Right lobe of liver (tissue), 6 donors: ENCODE data around the gene PC. TPM values are rescaled to one million over a fixed set of nuclear protein-coding genes. Genes with fewer than 3 reads are reported as not detected.

Source experiments
- ATAC-seq, 4 donors: fragments of 200-7000 bp; cut with Tn5 transposase; one replicate each; pipeline ENCODE4 v1.9.1; 2020; ENCODE audit warnings: mild to moderate bottlenecking in 4 of 4, moderate library complexity in 4 of 4
- DNase-seq, 3 donors: peaks; one replicate each; pipeline ENCODE4 v3.0.0-alpha.2; 2020
- H3K27ac ChIP-seq, 3 donors: fragments of 200-600 bp; one replicate each; pipeline ENCODE4 v1.8.0; 2022
- H3K27me3 ChIP-seq, 2 donors: fragments of 200-600 bp; one replicate each; pipeline ENCODE4 v1.8.0; 2022
- H3K36me3 ChIP-seq, 4 donors: fragments of 200-600 bp; sonication (generic) in 1 of 4; one replicate each; pipeline versions ENCODE4 v1.5.1 to v1.8.0; 2017 to 2022; ENCODE audit warnings: control low read depth in 1 of 4
- H3K4me1 ChIP-seq, 4 donors: fragments of 200-600 bp; sonication (generic) in 1 of 4; one replicate each; pipeline versions ENCODE4 v1.5.1 to v1.8.0; 2017 to 2022; ENCODE audit warnings: control low read depth in 1 of 4
- H3K4me3 ChIP-seq, 3 donors: fragments of 200-600 bp; one replicate each; pipeline ENCODE4 v1.8.0; 2022
- H3K9me3 ChIP-seq, 4 donors: fragments of 200-600 bp; sonication (generic) in 1 of 4; one replicate each; pipeline versions ENCODE4 v1.5.1 to v1.8.0; 2017 to 2022; ENCODE audit warnings: control low read depth in 1 of 4
- POLR2A ChIP-seq: fragments of 450-650 bp; IDR thresholded peaks from one replicate; pipeline ENCODE4 v1.6.1; 2017; ENCODE audit warnings: antibody characterized with exemption, mild to moderate bottlenecking
- WGBS: methylation state at CpG from one replicate; pipeline ENCODE4 v1.1.6; 2018; ENCODE audit warnings: low coverage, low lambda C conversion rate; ENCODE audit not compliant: insufficient coverage; ENCODE audit errors: missing lambda C conversion rate; 5-methylcytosine and 5-hydroxymethylcytosine counted together
- intact Hi-C, 2 donors: fragments of 100-400 bp; cut with DNase I; formaldehyde crosslinking; loops; one replicate each; pipeline versions ENCODE4 v1.11.2 to v1.14.1; 2022
- total RNA-seq, 6 experiments: library from RNA; depleted of rRNA in 2 of 6; stranded (reverse); fragments of >200 nt in 2 of 6; fragmentation: NEBNext Ultra II Directional in 3 of 6; extraction: Animal tissue kit (Norgen Biotek cat#: 25700) in 3 of 6; gene quantifications; one replicate each; pipeline versions ENCODE4 v1.1.0 to v1.2.4, GENCODE V29; 2016 to 2023
- TF ChIP-seq, protein P1 (sequence below), 4 donors: fragments of 200-600 bp in 3 of 4; fragments of 450-650 bp in 1 of 4; IDR thresholded peaks; one replicate each; pipeline versions ENCODE4 v1.5.1 to v1.8.0; 2016 to 2022; ENCODE audit warnings: antibody characterized with exemption in 4 of 4, mild to moderate bottlenecking in 2 of 4
- donor health status: DM: no; HTN: yes; CAD: no.
- donor health status: DM: no; HTN: no; CAD: no.
- donor health status: DM: no; HTN: no; CAD: no.
- donor health status: DM: no; HTN: yes; CAD: no.
- donor health status: DM: no; HTN: yes; CAD: no.

PC gene
- total RNA-seq, 6 experiments from 2014 or later, result 265 to 457 (median 317) TPM

DNA sequence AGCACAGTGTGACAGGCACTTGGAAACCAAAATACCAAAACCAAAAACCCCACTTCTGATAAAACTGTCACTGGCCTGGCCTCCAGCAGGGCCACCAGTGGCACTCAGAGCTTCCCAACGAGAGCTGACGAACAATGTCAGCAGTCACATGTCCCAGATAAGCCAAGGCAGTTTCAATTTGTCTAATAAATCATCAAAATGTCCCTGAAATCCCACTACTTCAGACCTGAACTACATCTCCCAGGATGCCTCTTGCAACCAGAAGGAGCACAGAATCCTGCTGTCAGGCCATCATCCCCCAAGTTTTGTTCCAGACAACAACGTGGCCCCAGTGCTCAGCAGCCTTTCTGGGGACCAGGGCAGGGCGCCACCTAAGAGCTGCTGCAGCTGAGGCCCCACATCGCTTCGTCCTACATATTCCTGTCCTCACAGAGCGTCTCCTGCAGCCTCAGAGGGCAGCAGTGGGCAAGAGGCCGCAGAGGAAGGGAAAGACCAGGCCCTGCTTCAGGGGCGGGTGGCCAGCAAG lies 76.2 kb downstream of the PC start:
- intact Hi-C loops, result no loop called here
- Histone ChIP-seq H3K4me3 (no peak overlapping the region), H3K27me3 (no peaks in the 10 kb centered on the region), H3K9me3 (no peaks in the 10 kb centered on the region), H3K27ac (peak overlapping the region in 1 of 3 donors; percentile 8), H3K36me3 (no peaks in the 10 kb centered on the region), H3K4me1 (peaks cover 0 to 93% (median 33%) of the 10 kb centered on the region in 4 donors)
- 76% methylated on average over 5 of the region's 9 CpGs for WGBS
- TF ChIP-seq, protein P1, sequence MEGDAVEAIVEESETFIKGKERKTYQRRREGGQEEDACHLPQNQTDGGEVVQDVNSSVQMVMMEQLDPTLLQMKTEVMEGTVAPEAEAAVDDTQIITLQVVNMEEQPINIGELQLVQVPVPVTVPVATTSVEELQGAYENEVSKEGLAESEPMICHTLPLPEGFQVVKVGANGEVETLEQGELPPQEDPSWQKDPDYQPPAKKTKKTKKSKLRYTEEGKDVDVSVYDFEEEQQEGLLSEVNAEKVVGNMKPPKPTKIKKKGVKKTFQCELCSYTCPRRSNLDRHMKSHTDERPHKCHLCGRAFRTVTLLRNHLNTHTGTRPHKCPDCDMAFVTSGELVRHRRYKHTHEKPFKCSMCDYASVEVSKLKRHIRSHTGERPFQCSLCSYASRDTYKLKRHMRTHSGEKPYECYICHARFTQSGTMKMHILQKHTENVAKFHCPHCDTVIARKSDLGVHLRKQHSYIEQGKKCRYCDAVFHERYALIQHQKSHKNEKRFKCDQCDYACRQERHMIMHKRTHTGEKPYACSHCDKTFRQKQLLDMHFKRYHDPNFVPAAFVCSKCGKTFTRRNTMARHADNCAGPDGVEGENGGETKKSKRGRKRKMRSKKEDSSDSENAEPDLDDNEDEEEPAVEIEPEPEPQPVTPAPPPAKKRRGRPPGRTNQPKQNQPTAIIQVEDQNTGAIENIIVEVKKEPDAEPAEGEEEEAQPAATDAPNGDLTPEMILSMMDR (IDR thresholded peaks at IDR 0.05), result no peak
- no peak for TF ChIP-seq POLR2A
- ATAC-seq (no peak), DNase-seq (no peak)

DNA sequence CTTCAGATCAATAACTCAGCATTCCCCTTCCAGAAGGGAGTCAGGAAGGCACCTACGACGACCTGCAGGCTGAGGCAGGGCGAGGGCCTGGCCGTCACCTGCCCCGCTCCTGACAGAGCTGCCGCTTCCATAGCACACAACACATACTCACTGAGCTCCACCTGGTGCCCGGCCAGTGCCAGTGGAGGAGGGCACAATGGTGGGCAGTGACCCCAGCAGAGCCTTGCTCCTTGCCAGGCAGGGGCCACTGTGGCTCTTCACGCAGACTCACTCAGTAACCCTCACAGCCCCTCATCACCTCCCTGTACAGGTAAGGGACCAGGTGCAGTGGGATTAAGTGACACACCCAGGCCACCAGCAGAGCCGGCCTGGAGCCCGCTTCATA lies 76.7 kb downstream of the PC start:
- H3K9me3 ChIP-seq, result no peaks in the 10 kb centered on the region
- H3K36me3 ChIP-seq, result no peaks in the 10 kb centered on the region
- WGBS, result 93% methylated on average over 8 of the region's 10 CpGs
- H3K4me3 ChIP-seq, result no peak overlapping the region
- TF ChIP-seq, protein P1 (IDR thresholded peaks at IDR 0.05), result no peak
- no peak for TF ChIP-seq POLR2A
- no peak overlapping the region for H3K27ac ChIP-seq
- ATAC-seq (no peak), DNase-seq (no peak)
- no peaks in the 10 kb centered on the region for H3K27me3 ChIP-seq
- intact Hi-C loops, result no loop called here
- peaks cover 0 to 93% (median 33%) of the 10 kb centered on the region in 4 donors for H3K4me1 ChIP-seq

DNA sequence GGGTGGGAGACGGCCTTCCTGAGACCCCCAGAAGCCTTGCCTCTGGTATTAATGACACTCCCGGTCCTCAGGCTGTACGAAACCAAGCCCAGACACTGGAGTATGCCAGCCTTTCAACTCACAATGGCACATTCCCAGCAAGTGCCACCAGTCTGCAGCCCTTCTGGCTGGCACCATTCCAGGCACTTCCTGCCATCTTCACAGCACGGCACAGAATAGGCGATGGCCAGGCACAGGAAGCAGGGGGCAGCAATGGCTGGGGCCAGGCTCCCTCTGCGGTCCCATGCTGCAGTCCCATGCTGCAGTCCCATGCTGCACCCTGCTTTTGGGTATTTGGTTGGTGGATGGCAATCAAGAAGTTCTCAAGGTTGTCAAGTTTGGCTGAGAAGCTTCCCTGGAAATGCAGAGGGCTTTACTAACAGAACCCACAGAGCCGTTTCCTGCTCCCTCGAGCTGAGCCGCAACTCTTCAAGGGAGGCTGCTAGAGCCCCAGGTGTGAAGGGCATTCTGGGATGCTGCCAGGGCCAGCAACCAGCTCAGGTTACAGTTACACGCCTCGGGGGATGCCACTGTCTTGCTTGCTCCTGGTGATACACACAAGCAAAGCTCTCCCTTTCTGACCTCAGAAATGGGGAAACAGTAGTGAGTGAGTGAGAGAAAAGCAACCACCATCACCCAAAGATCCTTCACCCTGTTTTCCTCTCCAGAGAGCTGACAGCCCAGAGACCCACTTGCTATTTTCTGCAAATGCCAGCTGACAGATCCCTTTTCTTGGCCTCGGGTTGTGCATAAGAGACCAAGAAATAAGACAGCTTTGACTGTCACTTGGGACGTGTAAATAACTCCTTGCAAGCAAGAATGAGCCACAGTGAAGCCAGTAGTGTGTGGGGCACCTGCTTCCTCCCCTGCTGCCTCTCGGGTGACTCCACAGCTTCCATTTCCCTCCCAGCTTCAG lies 77.4 kb downstream of the PC start:
- H3K9me3 ChIP-seq, result no peaks in the 10 kb centered on the region
- ATAC-seq (peak in 1 of 4 donors; percentile 6), DNase-seq (no peak)
- no peak overlapping the region for H3K27ac ChIP-seq
- no peaks in the 10 kb centered on the region for H3K27me3 ChIP-seq
- no peak overlapping the region for H3K4me3 ChIP-seq
- H3K4me1 ChIP-seq, result peaks cover 0 to 98% (median 33%) of the 10 kb centered on the region in 4 donors
- intact Hi-C loops, result no loop called here
- TF ChIP-seq, protein P1 (IDR thresholded peaks at IDR 0.05), result no peak
- TF ChIP-seq POLR2A, result no peak
- 40% methylated on average over 2 of the region's 14 CpGs for WGBS
- H3K36me3 ChIP-seq, result no peaks in the 10 kb centered on the region

DNA sequence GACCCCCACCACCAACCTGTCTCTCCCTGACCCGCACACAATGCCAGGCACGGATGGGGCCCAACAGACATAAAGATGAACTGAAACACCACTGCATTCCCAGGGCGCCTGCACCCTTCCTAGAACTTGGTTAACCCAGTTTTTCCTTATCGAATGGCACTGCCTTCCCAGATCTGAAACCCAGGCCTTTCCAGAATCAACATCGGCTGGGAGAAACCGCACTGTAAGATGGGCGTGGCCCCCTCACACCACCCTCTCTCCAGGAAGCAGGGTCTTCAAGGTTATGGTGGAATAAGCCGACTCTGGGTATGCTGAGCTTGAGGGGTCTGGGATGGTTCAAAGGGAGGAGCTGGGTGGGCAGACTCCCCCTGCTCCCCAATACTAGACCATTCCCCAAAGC lies 78.2 kb downstream of the PC start:
- ATAC-seq (no peak), DNase-seq (no peak)
- H3K36me3 ChIP-seq, result no peaks in the 10 kb centered on the region
- peaks cover 0 to 90% (median 31%) of the 10 kb centered on the region in 4 donors for H3K4me1 ChIP-seq
- no peak overlapping the region for H3K27ac ChIP-seq
- H3K9me3 ChIP-seq, result no peaks in the 10 kb centered on the region
- no peak for TF ChIP-seq POLR2A
- TF ChIP-seq, protein P1 (IDR thresholded peaks at IDR 0.05), result no peak
- WGBS, result 80% methylated on average over 1 of the region's 8 CpGs
- no peaks in the 10 kb centered on the region for H3K27me3 ChIP-seq
- intact Hi-C loops, result no loop called here
- no peak overlapping the region for H3K4me3 ChIP-seq
